ENCODE data around the gene DYSF.

Gene DYSF

DNA sequence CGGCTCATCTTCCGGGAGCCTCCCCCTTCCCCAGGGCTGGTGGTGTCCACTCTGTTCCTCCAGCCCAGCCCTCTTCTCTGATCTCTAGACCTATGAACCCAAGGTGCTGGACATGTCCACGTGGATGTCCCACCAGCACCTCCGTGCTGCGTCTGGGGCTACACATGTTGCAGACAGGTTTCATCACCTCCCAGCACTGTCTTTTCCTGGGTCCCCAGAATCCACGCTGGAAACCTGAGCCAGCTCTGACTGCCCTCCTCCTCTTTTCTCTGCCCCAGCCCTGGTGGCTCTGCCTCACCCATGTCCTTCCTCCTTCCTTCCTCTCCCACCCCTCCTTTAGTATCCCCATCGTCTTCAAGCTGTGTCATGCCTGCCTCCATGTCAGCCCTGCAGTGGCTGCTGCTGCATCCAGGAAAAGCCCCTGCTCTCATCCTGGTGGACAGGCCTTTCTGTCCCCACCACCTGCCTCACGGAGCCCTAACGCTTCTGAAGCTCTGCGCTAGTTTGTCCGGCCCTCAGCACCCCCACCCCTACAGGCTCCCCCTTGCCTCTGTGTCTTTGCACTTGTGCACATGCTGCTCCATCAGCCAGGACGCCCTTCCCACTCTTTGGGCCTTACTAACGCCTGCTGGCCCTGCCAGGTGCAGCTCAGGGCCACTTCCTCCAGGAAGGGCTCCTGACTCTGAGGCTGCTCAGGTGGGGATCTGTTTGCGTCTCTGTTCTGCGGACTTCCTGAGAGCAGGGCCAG is 105.9 kb downstream of the DYSF start:
- TF ChIP-seq GATA3 (IDR thresholded peaks at IDR 0.05; ENCODE audit: low read depth, low read length): no peak
- no peak for TF ChIP-seq GATA2 (IDR thresholded peaks at IDR 0.05; ENCODE audit: low read depth, low read length)

DNA sequence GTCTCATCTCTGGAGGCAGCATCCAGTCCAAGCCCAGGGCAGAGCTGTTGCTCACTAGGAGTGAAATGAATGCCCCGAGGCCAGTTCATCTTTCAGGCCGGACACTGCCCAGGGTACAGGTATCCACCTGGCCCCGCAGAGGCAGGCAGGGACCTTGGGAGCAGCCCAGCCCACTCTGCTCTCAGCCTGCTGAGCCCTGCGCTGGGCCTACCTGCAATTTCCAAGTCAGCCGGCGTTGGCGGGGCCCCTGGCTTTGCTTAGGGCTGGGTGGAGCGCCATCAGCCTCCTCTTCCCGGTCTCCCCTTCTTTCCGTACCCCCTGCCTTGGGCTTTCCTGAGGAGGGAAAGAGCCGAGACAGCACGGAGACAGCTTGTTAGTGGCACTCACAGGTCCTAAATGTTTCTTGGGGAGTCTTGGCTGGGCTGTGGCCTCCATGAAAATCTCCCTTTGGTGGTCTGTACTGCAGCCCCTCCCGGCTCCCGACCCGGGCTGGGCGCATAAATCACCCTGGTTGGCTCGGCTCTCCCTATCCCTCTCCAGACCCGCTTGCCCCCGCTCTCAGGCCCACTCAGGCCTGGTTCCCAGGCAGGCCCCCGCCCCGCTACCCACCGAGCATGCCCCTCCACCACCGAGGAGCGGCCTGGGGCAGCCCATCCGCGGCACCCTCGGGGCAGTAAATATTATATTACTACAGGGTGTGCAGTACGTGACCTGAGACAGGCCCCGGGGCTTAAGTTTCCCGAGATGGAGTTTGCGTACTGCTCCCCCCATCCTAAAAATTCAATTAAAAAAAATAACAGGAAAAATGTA is 106.7 kb downstream of the DYSF start:
- TF ChIP-seq GATA3 (IDR thresholded peaks at IDR 0.05; ENCODE audit: low read depth, low read length) (no peak), GATA2 (IDR thresholded peaks at IDR 0.05; ENCODE audit: low read depth, low read length) (no peak)

DNA sequence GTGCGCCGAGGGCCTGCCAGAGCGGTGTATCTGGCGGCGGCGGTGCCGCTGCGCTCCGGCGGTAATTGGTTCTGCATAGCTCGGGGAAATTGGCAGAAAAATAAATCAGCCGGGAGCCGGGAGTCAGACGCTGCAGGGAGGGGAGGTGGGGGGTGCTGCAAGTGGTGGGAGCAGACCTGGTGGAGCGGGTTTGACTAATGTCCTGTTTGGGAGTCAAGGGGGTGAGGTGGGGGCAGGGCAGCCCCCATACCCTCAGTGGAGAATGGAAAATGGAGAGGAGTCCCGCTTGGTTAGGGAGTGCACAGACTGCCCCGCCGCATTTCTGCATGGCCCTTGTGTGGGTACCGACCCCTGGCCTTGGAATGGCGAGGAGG is 107.3 kb downstream of the DYSF start:
- TF ChIP-seq GATA2 (IDR thresholded peaks at IDR 0.05; ENCODE audit: low read depth, low read length): no peak; the same call in 1 of the 2 replicates
- no peak for TF ChIP-seq GATA3 (IDR thresholded peaks at IDR 0.05; ENCODE audit: low read depth, low read length)

DNA sequence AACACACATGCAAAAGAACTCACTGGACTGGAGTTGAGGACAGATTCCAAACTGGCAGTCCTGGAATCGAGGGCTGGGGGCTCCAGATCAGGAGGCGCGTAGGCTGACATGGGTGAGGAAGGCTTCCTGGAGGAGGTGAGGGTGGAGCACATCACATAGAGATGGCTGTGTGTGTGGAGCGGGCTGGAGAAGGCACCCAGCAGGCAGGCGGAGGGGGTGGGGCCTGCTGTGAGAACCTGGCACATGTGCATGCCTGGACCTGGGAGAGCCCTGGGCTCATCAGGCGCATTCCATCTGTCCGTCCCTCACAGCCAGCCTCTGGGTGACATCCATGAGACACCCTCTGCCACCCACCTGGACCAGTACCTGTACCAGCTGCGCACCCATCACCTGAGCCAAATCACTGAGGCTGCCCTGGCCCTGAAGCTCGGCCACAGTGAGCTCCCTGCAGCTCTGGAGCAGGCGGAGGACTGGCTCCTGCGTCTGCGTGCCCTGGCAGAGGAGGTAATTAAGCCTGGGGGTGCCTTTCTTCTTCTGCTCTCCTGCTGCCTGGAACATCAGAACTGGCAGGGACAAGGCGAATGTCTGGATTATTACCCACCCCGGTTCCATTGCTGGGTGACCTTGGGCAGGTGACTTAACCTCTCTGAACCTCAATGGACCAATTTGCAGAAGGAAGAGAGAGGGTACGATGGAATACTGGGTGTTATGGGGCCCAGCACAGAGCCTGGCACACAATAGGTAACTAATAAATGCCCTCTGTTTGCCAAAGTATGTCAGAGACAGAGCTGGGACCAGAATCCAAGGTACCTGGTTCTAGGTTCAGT is 108.3 kb downstream of the DYSF start:
- TF ChIP-seq GATA3 (IDR thresholded peaks at IDR 0.05; ENCODE audit: low read depth, low read length) (no peak), GATA2 (IDR thresholded peaks at IDR 0.05; ENCODE audit: low read depth, low read length) (no peak)

DNA sequence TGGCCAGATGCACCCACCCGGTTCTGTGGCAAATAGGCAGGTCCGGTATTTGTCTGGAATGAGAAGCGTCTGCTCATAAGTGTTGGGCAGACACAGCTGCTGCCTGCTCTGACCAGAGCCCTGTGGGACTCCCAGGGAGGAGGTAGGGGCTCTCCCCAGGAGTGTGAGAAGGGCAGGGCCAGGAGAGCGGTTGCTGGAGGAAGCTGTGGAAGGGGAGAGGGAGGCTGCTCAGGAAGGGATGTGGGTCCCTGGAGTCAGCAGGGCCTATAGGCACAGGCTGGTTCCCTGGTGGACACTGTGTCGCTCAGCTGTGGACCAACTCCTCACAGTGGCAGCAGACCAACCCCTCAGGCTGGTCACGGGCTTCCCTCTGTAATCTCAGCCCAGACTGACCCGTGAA is 109.2 kb downstream of the DYSF start:
- TF ChIP-seq GATA3 (IDR thresholded peaks at IDR 0.05; ENCODE audit: low read depth, low read length) (no peak), GATA2 (IDR thresholded peaks at IDR 0.05; ENCODE audit: low read depth, low read length) (no peak)

DNA sequence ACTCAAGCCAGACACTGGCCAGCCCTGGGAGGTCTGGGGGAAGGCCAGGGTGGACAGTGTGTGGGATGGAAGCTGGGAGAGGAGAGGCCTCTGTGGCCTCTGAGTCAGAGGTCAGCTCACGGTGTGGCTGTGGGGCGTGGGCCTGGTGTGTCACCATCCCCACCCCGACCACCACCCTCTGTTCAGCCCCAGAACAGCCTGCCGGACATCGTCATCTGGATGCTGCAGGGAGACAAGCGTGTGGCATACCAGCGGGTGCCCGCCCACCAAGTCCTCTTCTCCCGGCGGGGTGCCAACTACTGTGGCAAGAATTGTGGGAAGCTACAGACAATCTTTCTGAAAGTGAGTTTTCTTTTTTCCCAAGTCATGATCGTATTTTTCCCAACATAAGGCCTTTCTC is 110.5 kb downstream of the DYSF start:
- TF ChIP-seq GATA3 (IDR thresholded peaks at IDR 0.05; ENCODE audit: low read depth, low read length): no peak
- TF ChIP-seq GATA2 (IDR thresholded peaks at IDR 0.05; ENCODE audit: low read depth, low read length): no peak

DNA sequence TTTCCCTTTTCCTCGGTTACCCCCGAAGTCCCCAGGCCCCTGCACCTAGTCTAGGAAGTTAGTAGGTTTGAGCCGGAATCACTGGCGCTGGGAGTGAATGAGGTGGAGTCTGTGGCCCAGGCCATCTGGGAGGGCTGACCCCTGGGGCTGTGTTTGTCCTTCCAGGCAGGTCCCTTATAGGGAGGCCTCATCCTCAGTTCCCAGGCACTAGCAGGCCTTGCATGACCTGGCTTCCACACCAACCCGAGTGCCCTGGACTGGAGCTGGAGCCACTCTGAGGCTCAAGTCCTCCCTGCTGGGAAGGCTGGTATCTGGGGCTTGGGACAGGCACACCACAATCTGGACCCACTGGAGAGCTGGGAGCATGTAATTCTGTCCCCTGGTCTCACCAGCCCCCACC is 111.0 kb downstream of the DYSF start:
- TF ChIP-seq GATA3 (IDR thresholded peaks at IDR 0.05; ENCODE audit: low read depth, low read length) (no peak), GATA2 (IDR thresholded peaks at IDR 0.05; ENCODE audit: low read depth, low read length) (no peak)

DNA sequence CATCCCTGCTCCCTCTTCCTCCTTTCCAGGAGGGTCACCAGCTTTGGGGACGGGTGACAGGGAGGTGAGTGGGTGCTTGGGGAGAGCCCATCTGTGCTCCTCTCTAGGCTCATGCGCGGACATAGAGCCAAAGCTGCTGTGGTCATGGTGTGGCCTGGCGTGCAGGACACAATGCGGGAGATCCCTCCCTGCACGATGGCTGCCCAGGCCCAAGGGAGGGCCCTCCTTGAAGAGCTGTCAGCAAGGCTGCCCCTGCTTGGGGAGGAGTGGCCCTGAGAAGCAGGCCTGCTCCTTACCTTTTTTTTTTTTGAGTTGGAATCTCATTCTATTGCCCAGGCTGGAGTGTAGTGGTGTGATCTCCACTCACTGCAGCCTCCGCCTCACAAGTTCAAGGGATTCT is 111.4 kb downstream of the DYSF start:
- TF ChIP-seq GATA2 (IDR thresholded peaks at IDR 0.05; ENCODE audit: low read depth, low read length): no peak
- no peak for TF ChIP-seq GATA3 (IDR thresholded peaks at IDR 0.05; ENCODE audit: low read depth, low read length)

DNA sequence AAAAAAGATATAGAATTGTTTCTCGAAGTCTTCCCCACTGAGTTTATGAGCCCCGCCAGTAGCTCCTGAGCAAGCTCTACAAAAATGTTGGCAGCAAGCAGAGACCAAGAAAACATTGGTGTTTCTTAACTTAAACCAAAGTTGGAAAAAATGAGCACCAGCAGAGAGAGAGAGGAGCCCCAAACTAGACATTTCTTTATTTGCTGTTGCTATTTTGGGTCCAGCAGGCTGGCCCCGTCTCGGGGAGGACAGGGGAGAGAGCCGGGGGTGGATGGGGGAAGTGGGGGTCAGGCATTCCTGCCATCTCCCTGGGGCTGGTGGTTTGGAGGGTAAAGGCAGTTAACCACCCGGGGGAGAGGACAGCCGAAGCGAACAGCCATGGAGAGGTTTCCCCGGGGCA is 113.0 kb downstream of the DYSF start:
- TF ChIP-seq GATA2 (IDR thresholded peaks at IDR 0.05; ENCODE audit: low read depth, low read length) (no peak), GATA3 (IDR thresholded peaks at IDR 0.05; ENCODE audit: low read depth, low read length) (no peak)

DNA sequence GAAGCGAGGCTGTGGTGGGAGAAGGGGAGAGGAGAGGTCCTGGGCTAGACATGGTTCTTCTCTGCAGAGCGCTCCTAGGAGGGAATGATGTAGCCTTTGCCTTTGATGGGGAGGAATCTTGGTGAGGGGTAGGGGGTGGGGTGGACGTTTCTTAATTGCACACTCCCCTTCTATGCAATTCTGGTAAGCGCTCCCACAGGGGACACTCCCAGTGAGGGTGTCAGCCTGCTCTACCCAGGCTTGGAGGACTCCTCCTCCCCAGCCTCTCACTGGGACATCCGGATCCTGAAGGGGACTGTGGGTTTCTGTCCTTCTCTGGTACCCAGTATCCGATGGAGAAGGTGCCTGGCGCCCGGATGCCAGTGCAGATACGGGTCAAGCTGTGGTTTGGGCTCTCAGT is 114.3 kb downstream of the DYSF start:
- no peak for TF ChIP-seq GATA2 (IDR thresholded peaks at IDR 0.05; ENCODE audit: low read depth, low read length)
- TF ChIP-seq GATA3 (IDR thresholded peaks at IDR 0.05; ENCODE audit: low read depth, low read length): no peak

DNA sequence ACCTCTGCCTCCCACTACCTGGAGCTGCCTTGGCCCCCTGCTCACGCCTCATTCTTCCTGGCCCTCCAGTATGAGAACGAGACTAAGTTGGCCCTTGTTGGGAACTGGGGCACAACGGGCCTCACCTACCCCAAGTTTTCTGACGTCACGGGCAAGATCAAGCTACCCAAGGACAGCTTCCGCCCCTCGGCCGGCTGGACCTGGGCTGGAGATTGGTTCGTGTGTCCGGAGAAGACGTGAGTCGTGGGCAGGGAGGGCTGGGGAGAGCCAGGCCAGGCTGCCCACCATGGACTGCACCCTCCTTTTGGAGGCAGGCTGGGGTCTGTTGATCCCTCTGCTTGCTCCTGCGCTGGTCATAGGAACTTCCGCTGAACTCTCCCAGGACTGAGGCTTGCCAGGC is 114.7 kb downstream of the DYSF start:
- TF ChIP-seq GATA3 (IDR thresholded peaks at IDR 0.05; ENCODE audit: low read depth, low read length): no peak
- no peak for TF ChIP-seq GATA2 (IDR thresholded peaks at IDR 0.05; ENCODE audit: low read depth, low read length)

DNA sequence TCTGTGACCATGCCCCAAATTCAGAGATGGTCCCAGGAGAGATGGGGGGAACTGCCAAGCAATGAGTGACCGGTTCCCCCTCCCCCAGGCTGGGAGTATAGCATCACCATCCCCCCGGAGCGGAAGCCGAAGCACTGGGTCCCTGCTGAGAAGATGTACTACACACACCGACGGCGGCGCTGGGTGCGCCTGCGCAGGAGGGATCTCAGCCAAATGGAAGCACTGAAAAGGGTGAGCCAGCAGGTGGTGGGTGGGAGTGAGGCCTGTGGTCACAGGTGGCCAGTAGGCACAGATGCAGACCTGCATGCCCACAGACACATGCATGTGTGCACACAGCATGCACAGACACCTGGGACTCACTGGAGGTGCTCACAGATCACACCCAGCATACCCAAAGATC is 117.2 kb downstream of the DYSF start:
- TF ChIP-seq GATA2 (IDR thresholded peaks at IDR 0.05; ENCODE audit: low read depth, low read length): no peak
- TF ChIP-seq GATA3 (IDR thresholded peaks at IDR 0.05; ENCODE audit: low read depth, low read length): no peak

DNA sequence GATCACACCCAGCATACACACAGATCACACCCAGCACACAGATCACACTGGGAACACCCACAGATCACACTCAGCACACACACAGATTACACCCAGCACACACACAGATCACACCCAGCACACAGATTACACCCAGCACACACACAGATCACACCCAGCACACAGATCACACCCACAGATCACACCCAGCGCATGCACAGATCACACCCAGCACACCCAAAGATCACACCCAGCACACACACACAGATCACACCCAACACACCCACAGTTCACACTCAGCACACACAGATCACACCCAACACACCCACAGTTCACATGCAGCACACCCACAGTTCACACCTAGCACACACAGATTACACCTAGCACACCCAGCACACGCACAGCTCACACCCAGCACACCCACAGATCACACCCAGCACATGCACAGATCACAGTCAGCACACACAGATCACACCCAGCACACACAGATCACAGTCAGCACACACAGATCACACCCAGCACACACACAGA is 117.6 kb downstream of the DYSF start:
- TF ChIP-seq GATA2 (IDR thresholded peaks at IDR 0.05; ENCODE audit: low read depth, low read length) (no peak), GATA3 (IDR thresholded peaks at IDR 0.05; ENCODE audit: low read depth, low read length) (no peak)

DNA sequence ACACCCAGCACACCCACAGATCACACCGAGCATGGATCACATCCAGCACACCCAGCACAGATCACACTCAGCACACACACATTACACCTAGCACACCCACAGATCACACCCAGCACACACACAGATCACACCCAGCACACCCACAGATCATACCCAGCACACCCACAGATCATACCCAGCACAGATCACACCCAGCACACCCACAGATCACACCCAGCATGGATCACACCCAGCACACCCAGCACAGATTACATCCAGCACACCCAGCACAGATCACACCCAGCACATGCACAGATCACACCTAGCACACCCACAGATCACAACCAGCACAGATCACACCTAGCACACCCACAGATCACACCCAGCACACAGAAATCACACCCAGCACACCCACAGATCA is 118.6 kb downstream of the DYSF start:
- TF ChIP-seq GATA2 (IDR thresholded peaks at IDR 0.05; ENCODE audit: low read depth, low read length) (no peak), GATA3 (IDR thresholded peaks at IDR 0.05; ENCODE audit: low read depth, low read length) (no peak)

Measured in SH-SY5Y (cell line).